ENCODE data around the gene PROM2. TPM values are rescaled to one million over a fixed set of nuclear protein-coding genes. Genes with fewer than 3 reads are reported as not detected.

The PROM2 gene
- total and polyA plus RNA-seq, 2 donors (not counting 3 experiments of a cell fraction or from before 2014, with no cell fraction given), result 0.39 to 0.60 TPM

GRCh38 chr2:95329891-95330793, 55.9 kb downstream of the PROM2 start:
- Histone ChIP-seq H4K20me1 (replicated peaks; ENCODE audit: control insufficient read depth, extremely low read depth, insufficient read depth, low read length) (no peaks in the 10 kb centered on the region), H3K4me3 (replicated peaks in 1 of 3; ENCODE audit: insufficient read depth in 1 of 3, low read depth in 1 of 3, low read length in 3 of 3) (no peak overlapping the region), H3K9ac (replicated peaks; ENCODE audit: extremely low read depth, insufficient read depth, low read length) (no peak overlapping the region), H2AFZ (ENCODE audit: low read depth, low read length) (no peak overlapping the region), H3K9me1 (replicated peaks; ENCODE audit: control insufficient read depth, extremely low read depth, insufficient read depth, low read length) (no peaks in the 10 kb centered on the region), H3K27me3 (ENCODE audit: control insufficient read depth in 2 of 2, insufficient read depth in 2 of 2, low read length in 2 of 2) (no peaks in the 10 kb centered on the region), H3K27ac (ENCODE audit: insufficient read depth, low read depth, low read length) (no peak overlapping the region), H3K4me1 (ENCODE audit: control insufficient read depth, extremely low read depth, insufficient read depth, low read length) (no peaks in the 10 kb centered on the region), H3K9me3 (replicated peaks; ENCODE audit: control insufficient read depth, insufficient read depth, low read length) (no peaks in the 10 kb centered on the region), H3K4me2 (ENCODE audit: insufficient read depth, low read length) (no peak overlapping the region), H3K79me2 (ENCODE audit: control insufficient read depth, insufficient read depth, low read length) (no peaks in the 10 kb centered on the region), H3K36me3 (ENCODE audit: control insufficient read depth in 2 of 2, extremely low read depth in 1 of 2, insufficient read depth in 2 of 2, low read length in 2 of 2) (no peaks in the 10 kb centered on the region)
- CTCF ChIA-PET, result no interaction called here
- intact Hi-C loops (cut with micrococcal nuclease) (no loop called here), dilution Hi-C loops (cut with MboI; ENCODE audit: extremely low pct_ligation_motif_present, low sequenced_read_pairs) (no loop called here)
- FAIRE-seq (no peak), DNase-seq (ENCODE audit: low read depth, low spot score) (no peak)
- POLR2A ChIA-PET, result no interaction called here
- no peak for TF ChIP-seq CTCF (IDR thresholded peaks at IDR 0.05; ENCODE audit: extremely low read depth in 1 of 2, insufficient read depth in 1 of 2, low read depth in 1 of 2, low read length in 2 of 2)
- BruUV-seq (replicated peaks), result no TSS peak

GRCh38 chr2:95330794-95331338, 56.6 kb downstream of the PROM2 start:
- CTCF ChIA-PET, result no interaction called here
- dilution Hi-C loops (cut with MboI; ENCODE audit: extremely low pct_ligation_motif_present, low sequenced_read_pairs), result no loop called here

More at GRCh38 chr2:95330794-95331338, 56.6 kb downstream of the PROM2 start:
- POLR2A ChIA-PET, result no interaction called here
- no TSS peak for BruUV-seq (replicated peaks)
- Histone ChIP-seq H3K27me3 (ENCODE audit: control insufficient read depth in 2 of 2, insufficient read depth in 2 of 2, low read length in 2 of 2) (no peaks in the 10 kb centered on the region), H3K27ac (ENCODE audit: insufficient read depth, low read depth, low read length) (no peak overlapping the region), H3K4me2 (ENCODE audit: insufficient read depth, low read length) (no peak overlapping the region), H3K4me1 (ENCODE audit: control insufficient read depth, extremely low read depth, insufficient read depth, low read length) (no peaks in the 10 kb centered on the region), H2AFZ (ENCODE audit: low read depth, low read length) (no peak overlapping the region), H3K4me3 (replicated peaks in 1 of 3; ENCODE audit: insufficient read depth in 1 of 3, low read depth in 1 of 3, low read length in 3 of 3) (no peak overlapping the region), H3K9ac (replicated peaks; ENCODE audit: extremely low read depth, insufficient read depth, low read length) (no peak overlapping the region), H3K79me2 (ENCODE audit: control insufficient read depth, insufficient read depth, low read length) (no peaks in the 10 kb centered on the region), H3K9me1 (replicated peaks; ENCODE audit: control insufficient read depth, extremely low read depth, insufficient read depth, low read length) (no peaks in the 10 kb centered on the region), H3K36me3 (ENCODE audit: control insufficient read depth in 2 of 2, extremely low read depth in 1 of 2, insufficient read depth in 2 of 2, low read length in 2 of 2) (no peaks in the 10 kb centered on the region), H3K9me3 (replicated peaks; ENCODE audit: control insufficient read depth, insufficient read depth, low read length) (no peaks in the 10 kb centered on the region), H4K20me1 (replicated peaks; ENCODE audit: control insufficient read depth, extremely low read depth, insufficient read depth, low read length) (no peaks in the 10 kb centered on the region)
- no peak for DNase-seq (ENCODE audit: low read depth, low spot score)
- TF ChIP-seq JUN (IDR thresholded peaks at IDR 0.05; ENCODE audit: borderline replicate concordance, insufficient read depth, insufficient read length, low read depth), result no peak
- TF ChIP-seq POLR2A (IDR thresholded peaks at IDR 0.05; ENCODE audit: low read depth, low read length), result no peak
- TF ChIP-seq CTCF (IDR thresholded peaks at IDR 0.05; ENCODE audit: extremely low read depth in 1 of 2, insufficient read depth in 1 of 2, low read depth in 1 of 2, low read length in 2 of 2), result no peak
- TF ChIP-seq MYC (IDR thresholded peaks at IDR 0.05; ENCODE audit: low read depth, low read length), result no peak
- TF ChIP-seq EZH2 (IDR thresholded peaks at IDR 0.05; ENCODE audit: borderline replicate concordance, low read depth, low read length, severe bottlenecking), result no peak
- TF ChIP-seq POLR2AphosphoS5 (IDR thresholded peaks at IDR 0.05; ENCODE audit: insufficient read depth, low read depth, low read length), result no peak
- no peak for TF ChIP-seq FOS (IDR thresholded peaks at IDR 0.05; ENCODE audit: borderline replicate concordance, insufficient read depth, low read length)
- TF ChIP-seq MAX (IDR thresholded peaks at IDR 0.05; ENCODE audit: insufficient read depth, insufficient read length), result no peak
- no peak for TF ChIP-seq GATA2 (IDR thresholded peaks at IDR 0.05; ENCODE audit: insufficient read depth, insufficient read length, low read depth, low read length)
- no peak for FAIRE-seq
- intact Hi-C loops (cut with micrococcal nuclease), result no loop called here
